Keratinocyte (primary cell): Measurements from ENCODE around the gene NDUFC2. TPM values are rescaled to one million over a fixed set of nuclear protein-coding genes. Genes with fewer than 3 reads are reported as not detected.

Experiments used
- DNase-seq: peaks from one replicate; pipeline ENCODE4 v3.0.0-alpha.2; 2011; ENCODE audit warnings: low read depth, missing footprints, low spot score
- FAIRE-seq: peaks from 2 replicates; lab custom pipeline; 2011; peaks lifted over from hg19 to GRCh38; lab: Jason Lieb, UNC
- H2AFZ ChIP-seq: 2 replicates; pipeline ENCODE4 v1.6.0; 2012; ENCODE audit warnings: low read length, control low read depth, inconsistent platforms; ENCODE audit not compliant: control insufficient read depth
- H3K27ac ChIP-seq: 2 replicates; pipeline ENCODE4 v1.5.1; 2011; ENCODE audit warnings: low read length; ENCODE audit not compliant: control insufficient read depth, insufficient read depth
- H3K27me3 ChIP-seq: 3 replicates; pipeline ENCODE4 v1.6.0; 2011; ENCODE audit warnings: low read length; ENCODE audit not compliant: control insufficient read depth, insufficient read depth; ENCODE audit errors: extremely low read depth
- H3K36me3 ChIP-seq, 2 experiments: 2 replicates in 1 of 2; 3 replicates in 1 of 2; pipeline ENCODE4 v1.5.1; 2011; ENCODE audit warnings: low read length in 2 of 2, mild to moderate bottlenecking in 1 of 2; ENCODE audit not compliant: control insufficient read depth in 2 of 2, insufficient read depth in 2 of 2; ENCODE audit errors: extremely low read depth in 1 of 2
- H3K4me1 ChIP-seq: 3 replicates; pipeline ENCODE4 v1.5.1; 2011; ENCODE audit warnings: low read length; ENCODE audit not compliant: control insufficient read depth, insufficient read depth; ENCODE audit errors: extremely low read depth
- H3K4me2 ChIP-seq: 3 replicates; pipeline ENCODE4 v1.6.0; 2011; ENCODE audit warnings: low read depth, low read length; ENCODE audit not compliant: control insufficient read depth, insufficient read depth; ENCODE audit errors: extremely low read depth
- H3K4me3 ChIP-seq, 3 experiments: fragments of 200-600 bp in 1 of 3; sonication (generic) in 1 of 3; 2 replicates in 2 of 3; 3 replicates in 1 of 3; pipeline ENCODE4 v1.5.1; 2011 to 2016; ENCODE audit warnings: low read length in 3 of 3, mild to moderate bottlenecking in 3 of 3, control low read depth in 2 of 3, inconsistent platforms in 1 of 3, low read depth in 1 of 3, mixed read lengths in 1 of 3, mixed run types in 1 of 3, moderate library complexity in 1 of 3; ENCODE audit not compliant: control insufficient read depth in 2 of 3, insufficient read depth in 2 of 3; ENCODE audit errors: extremely low read depth in 1 of 3
- H3K79me2 ChIP-seq: 2 replicates; pipeline ENCODE4 v1.6.0; 2012; ENCODE audit warnings: low read length; ENCODE audit not compliant: control insufficient read depth, insufficient read depth
- H3K9ac ChIP-seq: 3 replicates; pipeline ENCODE4 v1.6.0; 2011; ENCODE audit warnings: low read length; ENCODE audit not compliant: control insufficient read depth, insufficient read depth; ENCODE audit errors: extremely low read depth
- H3K9me1 ChIP-seq: 3 replicates; pipeline ENCODE4 v1.6.0; 2011; ENCODE audit warnings: low read length; ENCODE audit not compliant: control insufficient read depth, insufficient read depth; ENCODE audit errors: extremely low read depth
- H3K9me3 ChIP-seq: 2 replicates; pipeline ENCODE4 v1.5.1; 2012; ENCODE audit warnings: low read depth, low read length; ENCODE audit not compliant: control insufficient read depth
- H4K20me1 ChIP-seq: 3 replicates; pipeline ENCODE4 v1.6.0; 2011; ENCODE audit warnings: low read length; ENCODE audit not compliant: control insufficient read depth, insufficient read depth; ENCODE audit errors: extremely low read depth
- CTCF ChIP-seq, 3 experiments: IDR thresholded peaks in 1 of 3; conservative IDR thresholded peaks in 1 of 3; optimal IDR thresholded peaks in 1 of 3; 2 replicates in 2 of 3; 3 replicates in 1 of 3; pipeline versions ENCODE3 to v1.5.1; 2011; ENCODE audit warnings: low read length in 3 of 3, mild to moderate bottlenecking in 3 of 3, moderate library complexity in 2 of 3, control low read depth in 1 of 3, inconsistent platforms in 1 of 3; ENCODE audit not compliant: insufficient read depth in 2 of 3; ENCODE audit errors: extremely low read depth in 1 of 3
- EZH2 ChIP-seq: IDR thresholded peaks from one replicate; pipeline ENCODE4 v1.6.1; 2012; ENCODE audit warnings: inconsistent platforms, mild to moderate bottlenecking, low read length, moderate library complexity
- dilution Hi-C: fragments of 300-500 bp; cut with MboI; formaldehyde crosslinking; loops from one replicate; pipeline ENCODE4 v1.7.0; 2020; ENCODE audit warnings: low sequenced_read_pairs; ENCODE audit not compliant: extremely low pct_ligation_motif_present
- polyA plus RNA-seq, 5 experiments: library from polyadenylated mRNA; depleted of rRNA in 3 of 5; stranded (reverse) in 3 of 5; stranded (forward) in 1 of 5; unstranded in 1 of 5; fragments of >200 nt; gene quantifications; 1 replicate in 1 of 5; 2 replicates in 3 of 5; 3 replicates in 1 of 5; pipeline versions ENCODE4 v1.2.1 to v1.2.3, GENCODE V29; 2011 to 2012; ENCODE audit warnings: missing spikeins in 2 of 5, low read depth in 1 of 5, low replicate concordance in 1 of 5

NDUFC2 gene
- polyA plus RNA-seq, 1 donor (not counting 4 experiments of a cell fraction or from before 2014, with no cell fraction given) = 150 TPM

DNA sequence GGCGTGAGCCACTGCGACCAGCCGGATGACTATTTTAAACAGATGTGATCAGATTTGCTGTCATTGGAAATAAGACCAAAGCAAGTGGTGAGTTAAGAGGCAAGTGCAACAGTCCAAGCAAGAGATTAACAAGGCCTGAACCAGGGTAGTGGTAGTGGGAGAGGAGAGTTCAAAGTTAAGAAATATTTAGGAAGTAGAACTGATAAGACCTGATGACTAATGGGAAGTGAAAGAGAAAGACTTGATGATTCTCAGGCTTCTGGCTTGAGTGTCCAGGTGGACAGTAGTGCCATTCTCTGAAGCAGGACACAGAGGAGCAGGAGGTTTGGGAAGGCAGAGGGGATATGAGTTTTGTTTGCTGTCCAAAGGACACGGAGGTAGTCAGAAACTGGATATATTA, 7.2 kb downstream of the NDUFC2 start:
- Histone ChIP-seq H3K4me3 (no peak overlapping the region), H3K9ac (no peak overlapping the region), H3K79me2 (peaks cover 49% of the 10 kb centered on the region), H3K36me3 (peaks cover 8 to 14% of the 10 kb centered on the region in 2 experiments), H3K27me3 (no peaks in the 10 kb centered on the region), H3K9me1 (peaks cover 5% of the 10 kb centered on the region), H3K4me1 (no peaks in the 10 kb centered on the region), H2AFZ (no peak overlapping the region), H3K27ac (no peak overlapping the region), H3K9me3 (no peaks in the 10 kb centered on the region), H4K20me1 (peaks cover 5% of the 10 kb centered on the region), H3K4me2 (no peak overlapping the region)
- dilution Hi-C loops = no loop called here
- FAIRE-seq (no peak), DNase-seq (no peak)
- TF ChIP-seq CTCF (optimal IDR thresholded peaks at IDR 0.05 in 1 of 3, IDR thresholded peaks at IDR 0.05 in 1 of 3, conservative IDR thresholded peaks at IDR 0.05 in 1 of 3; ENCODE audit: extremely low read depth in 1 of 3, insufficient read depth in 2 of 3, low read length in 3 of 3) (no peak), EZH2 (no peak)

DNA sequence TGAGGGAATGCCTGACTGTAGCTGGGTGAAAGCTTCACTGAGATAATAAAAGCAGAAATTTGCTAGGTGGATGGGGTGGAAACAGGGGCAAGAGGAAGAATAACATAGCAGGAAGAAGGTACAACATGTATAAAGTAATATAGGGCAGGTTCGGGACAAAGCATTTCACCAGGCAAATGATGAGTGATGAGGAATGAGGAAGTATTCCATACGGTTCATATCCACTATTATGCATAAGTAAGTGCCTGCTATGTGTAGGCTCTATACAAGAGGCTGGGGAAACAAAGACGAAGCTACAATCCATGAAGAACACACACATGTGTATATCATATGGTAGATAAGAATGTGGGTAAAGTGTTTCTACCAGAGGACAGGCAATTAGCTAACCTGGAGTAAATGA, 7.9 kb downstream of the NDUFC2 start:
- dilution Hi-C loops = no loop called here
- Histone ChIP-seq H3K27me3 (no peaks in the 10 kb centered on the region), H3K9me3 (no peaks in the 10 kb centered on the region), H3K36me3 (peaks cover 10 to 14% of the 10 kb centered on the region in 2 experiments), H3K4me3 (no peak overlapping the region), H4K20me1 (peaks cover 5% of the 10 kb centered on the region), H3K4me1 (no peaks in the 10 kb centered on the region), H3K9me1 (peaks cover 4% of the 10 kb centered on the region), H3K4me2 (no peak overlapping the region), H3K79me2 (peaks cover 42% of the 10 kb centered on the region), H3K9ac (no peak overlapping the region), H3K27ac (no peak overlapping the region), H2AFZ (no peak overlapping the region)
- TF ChIP-seq EZH2 (no peak), CTCF (optimal IDR thresholded peaks at IDR 0.05 in 1 of 3, IDR thresholded peaks at IDR 0.05 in 1 of 3, conservative IDR thresholded peaks at IDR 0.05 in 1 of 3; ENCODE audit: extremely low read depth in 1 of 3, insufficient read depth in 2 of 3, low read length in 3 of 3) (no peak)
- DNase-seq = no peak
- FAIRE-seq = no peak
